B cell (primary cell): ENCODE measurements around the gene CKMT1A. TPM values are rescaled to one million over a fixed set of nuclear protein-coding genes. Genes with fewer than 3 reads are reported as not detected.
"Not testable (repeated sequence)": the region's sequence is repeated elsewhere in the genome, so short reads cannot be mapped to it uniquely, and the experiment has no call there.

ENCODE experiments used
- ATAC-seq: fragments of 200-7000 bp; cut with Tn5 transposase; one replicate; pipeline ENCODE4 v1.10.0; 2021; ENCODE audit warnings: low read depth, mild to moderate bottlenecking, moderate number of reproducible peaks, moderate library complexity
- CTCF ChIA-PET: fragments of 350-600 bp; sonication (Branson Sonifier 250); formaldehyde crosslinking; loops from one replicate; lab custom pipeline; 2021; ENCODE audit warnings: antibody characterized with exemption, inconsistent platforms; lab: Charles Lee
- POLR2A ChIA-PET: fragments of 350-600 bp; sonication (Branson Sonifier 250); formaldehyde crosslinking; loops from one replicate; lab custom pipeline; 2021; ENCODE audit warnings: antibody characterized with exemption; lab: Charles Lee
- DNase-seq: peaks from one replicate; pipeline ENCODE4 v3.0.0; 2013
- H2AFZ ChIP-seq: 2 replicates; pipeline ENCODE4 v1.6.1; 2012; ENCODE audit warnings: mild to moderate bottlenecking, low read depth, low read length; ENCODE audit not compliant: insufficient read depth, poor library complexity, severe bottlenecking
- H3K27ac ChIP-seq, 2 donors: 1 replicate in 1 of 2; 2 replicates in 1 of 2; pipeline ENCODE4 v1.5.1; 2012 to 2013; ENCODE audit warnings: low read length in 2 of 2, mild to moderate bottlenecking in 2 of 2, moderate library complexity in 1 of 2
- H3K27me3 ChIP-seq, 4 experiments: fragments of 200-600 bp in 1 of 4; sonication (generic) in 1 of 4; replicated peaks in 1 of 4; 1 replicate in 2 of 4; 2 replicates in 2 of 4; pipeline versions ENCODE4 v1.6.1 to v1.7.0; 2013 to 2016; ENCODE audit warnings: low read length in 3 of 4, mild to moderate bottlenecking in 2 of 4, mixed read lengths in 1 of 4, moderate library complexity in 1 of 4; ENCODE audit not compliant: insufficient read depth in 4 of 4, control insufficient read depth in 3 of 4; ENCODE audit errors: control extremely low read depth in 1 of 4
- H3K36me3 ChIP-seq, 2 experiments: replicated peaks in 1 of 2; 1 replicate in 1 of 2; 2 replicates in 1 of 2; pipeline versions ENCODE4 v1.6.1 to v1.7.1; 2013; ENCODE audit warnings: low read length in 1 of 2; ENCODE audit not compliant: insufficient read depth in 2 of 2, control insufficient read depth in 1 of 2; ENCODE audit errors: control extremely low read depth in 1 of 2, extremely low read depth in 1 of 2
- H3K4me1 ChIP-seq, 2 donors: fragments of 200-600 bp in 1 of 2; sonication (generic) in 1 of 2; 1 replicate in 1 of 2; 2 replicates in 1 of 2; pipeline versions ENCODE4 v1.5.1 to v1.6.1; 2013 to 2017; ENCODE audit warnings: low read length in 2 of 2; ENCODE audit not compliant: control insufficient read depth in 2 of 2, insufficient read depth in 2 of 2
- H3K4me2 ChIP-seq: replicated peaks from 2 replicates; pipeline ENCODE3; 2012; ENCODE audit warnings: mild to moderate bottlenecking, low read depth, low read length; ENCODE audit not compliant: poor library complexity, severe bottlenecking
- H3K4me3 ChIP-seq, 5 experiments: fragments of 200-600 bp in 1 of 5; sonication (generic) in 1 of 5; 1 replicate in 3 of 5; 2 replicates in 2 of 5; pipeline versions ENCODE4 v1.5.1 to v1.7.0; 2011 to 2016; ENCODE audit warnings: low read length in 4 of 5, mild to moderate bottlenecking in 4 of 5, low read depth in 2 of 5, control low read depth in 1 of 5, moderate library complexity in 1 of 5; ENCODE audit not compliant: insufficient read depth in 1 of 5; ENCODE audit errors: control extremely low read depth in 1 of 5, extremely low read depth in 1 of 5
- H3K79me2 ChIP-seq: fragments of 200-600 bp; sonication (generic); one replicate; pipeline ENCODE4 v1.6.0; 2016; ENCODE audit warnings: low read length; ENCODE audit not compliant: control insufficient read depth, insufficient read depth
- H3K9ac ChIP-seq: fragments of 200-600 bp; sonication (generic); 2 replicates; pipeline ENCODE4 v1.6.1; 2017; ENCODE audit warnings: mild to moderate bottlenecking, low read length, moderate library complexity
- H3K9me3 ChIP-seq, 3 donors: one replicate each; pipeline versions ENCODE4 v1.6.1 to v1.7.1; 2013; ENCODE audit warnings: low read length in 2 of 3; ENCODE audit not compliant: control insufficient read depth in 2 of 3, insufficient read depth in 1 of 3; ENCODE audit errors: control extremely low read depth in 1 of 3
- H4K20me1 ChIP-seq: 2 replicates; pipeline ENCODE4 v1.6.0; 2012; ENCODE audit warnings: mild to moderate bottlenecking, low read length; ENCODE audit not compliant: insufficient read depth, control insufficient read depth, poor library complexity, severe bottlenecking
- H3K27ac Mint-ChIP-seq: one replicate; pipeline ENCODE4 v1.8.0; 2021; ENCODE audit warnings: mixed read lengths
- H3K27me3 Mint-ChIP-seq: one replicate; pipeline ENCODE4 v1.8.0; 2021; ENCODE audit warnings: mixed read lengths
- H3K4me1 Mint-ChIP-seq: one replicate; pipeline ENCODE4 v1.8.0; 2021; ENCODE audit warnings: mixed read lengths
- H3K4me3 Mint-ChIP-seq: one replicate; pipeline ENCODE4 v1.8.0; 2021; ENCODE audit warnings: mixed read lengths
- H3K9me3 Mint-ChIP-seq: one replicate; pipeline ENCODE4 v1.8.0; 2022; ENCODE audit warnings: mixed read lengths; ENCODE audit not compliant: insufficient read depth
- CTCF ChIP-seq: fragments of 200-600 bp; IDR thresholded peaks from one replicate; pipeline ENCODE4 v1.8.0; 2022; ENCODE audit warnings: antibody characterized with exemption, mild to moderate bottlenecking
- EZH2 ChIP-seq: IDR thresholded peaks from 2 replicates; pipeline ENCODE4 v1.6.1; 2012; ENCODE audit warnings: borderline replicate concordance, low read depth, mild to moderate bottlenecking, moderate library complexity, low read length; ENCODE audit not compliant: insufficient read depth, poor library complexity, severe bottlenecking
- WGBS: methylation state at CpG from one replicate; pipeline ENCODE4 v1.1.5; 2013; ENCODE audit warnings: missing lambda C conversion rate; ENCODE audit not compliant: insufficient coverage; 5-methylcytosine and 5-hydroxymethylcytosine counted together
- intact Hi-C: fragments of 100-400 bp; cut with micrococcal nuclease; formaldehyde crosslinking; loops from one replicate; pipeline ENCODE4 v1.10.0; 2022
- polyA plus RNA-seq: library from polyadenylated mRNA; depleted of rRNA; stranded (reverse); fragments of >200 nt; gene quantifications from 2 replicates; pipeline ENCODE4 v1.2.3, GENCODE V29; 2012
- total RNA-seq, 2 donors: library from RNA; stranded (reverse); fragments of 120-200 nt in 1 of 2; gene quantifications; 1 replicate in 1 of 2; 2 replicates in 1 of 2; pipeline versions ENCODE4 v1.2.3 to v1.2.4, GENCODE V29; 2013 to 2022

The CKMT1A gene
- total and polyA plus RNA-seq, 2 donors (not counting 1 experiment from before 2014, with no cell fraction given), result 0.12 TPM; not detected in 1

- Mint-ChIP-seq H3K4me3 (no peak overlapping the region), H3K4me1 (no peaks in the 10 kb centered on the region), H3K27me3 (peaks cover 13% of the 10 kb centered on the region), H3K27ac (no peak overlapping the region), H3K9me3 (no peaks in the 10 kb centered on the region)
- H4K20me1 ChIP-seq, result no peaks in the 10 kb centered on the region
- no peak overlapping the region for H3K9ac ChIP-seq
- no peaks in the 10 kb centered on the region for H3K4me1 ChIP-seq
- no peak overlapping the region for H2AFZ ChIP-seq
- H3K9me3 ChIP-seq, result no peaks in the 10 kb centered on the region
- ChIA-PET POLR2A (no interaction called here), CTCF (no interaction called here)
- ATAC-seq (no peak), DNase-seq (no peak)
- WGBS, result 100% methylated on average over 1 of the region's 4 CpGs
- no peaks in the 10 kb centered on the region for H3K36me3 ChIP-seq
- no peaks in the 10 kb centered on the region for H3K27me3 ChIP-seq
- no peak overlapping the region for H3K27ac ChIP-seq
- TF ChIP-seq CTCF (no peak), EZH2 (no peak)
- H3K79me2 ChIP-seq, result no peaks in the 10 kb centered on the region
- H3K4me3 ChIP-seq, result no peak overlapping the region
- intact Hi-C loops, result no loop called here
- no peak overlapping the region for H3K4me2 ChIP-seq
These were observed 29.5 kb downstream of the CKMT1A start for GRCh38 chr15:43723151-43723550.

DNA sequence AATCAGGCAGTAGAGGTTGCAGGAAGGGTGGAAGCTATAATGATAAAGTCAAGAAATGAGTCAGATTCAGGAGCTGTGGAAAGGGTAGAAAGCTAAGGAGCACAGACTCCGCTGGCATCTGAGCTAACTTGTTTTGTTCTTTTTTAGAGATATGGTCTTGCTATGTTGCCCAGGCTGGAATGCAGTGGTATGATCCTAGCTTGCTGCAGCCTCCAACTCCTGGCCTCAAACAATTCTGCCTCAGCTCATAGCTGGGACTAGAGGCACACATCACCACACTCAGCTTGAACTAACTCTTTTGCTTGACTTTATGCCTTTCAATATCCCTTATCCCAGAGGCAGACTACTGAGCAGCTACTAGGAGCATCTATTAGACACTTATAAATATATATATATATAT, 32.6 kb downstream of the CKMT1A start:
- POLR2A ChIA-PET, H3K27me3 ChIP-seq, H3K9me3 Mint-ChIP-seq, H3K79me2 ChIP-seq, H3K27me3 Mint-ChIP-seq, DNase-seq, H3K4me1 Mint-ChIP-seq, H3K4me3 Mint-ChIP-seq, H3K9me3 ChIP-seq, H4K20me1 ChIP-seq, H3K9ac ChIP-seq, ATAC-seq, H3K4me1 ChIP-seq, H3K4me3 ChIP-seq, CTCF ChIA-PET, H3K36me3 ChIP-seq, H3K27ac ChIP-seq, intact Hi-C loops, H2AFZ ChIP-seq, H3K27ac Mint-ChIP-seq, H3K4me2 ChIP-seq: not testable (repeated sequence)
- WGBS, result 100% methylated on average over 1 of the region's 1 CpG

DNA sequence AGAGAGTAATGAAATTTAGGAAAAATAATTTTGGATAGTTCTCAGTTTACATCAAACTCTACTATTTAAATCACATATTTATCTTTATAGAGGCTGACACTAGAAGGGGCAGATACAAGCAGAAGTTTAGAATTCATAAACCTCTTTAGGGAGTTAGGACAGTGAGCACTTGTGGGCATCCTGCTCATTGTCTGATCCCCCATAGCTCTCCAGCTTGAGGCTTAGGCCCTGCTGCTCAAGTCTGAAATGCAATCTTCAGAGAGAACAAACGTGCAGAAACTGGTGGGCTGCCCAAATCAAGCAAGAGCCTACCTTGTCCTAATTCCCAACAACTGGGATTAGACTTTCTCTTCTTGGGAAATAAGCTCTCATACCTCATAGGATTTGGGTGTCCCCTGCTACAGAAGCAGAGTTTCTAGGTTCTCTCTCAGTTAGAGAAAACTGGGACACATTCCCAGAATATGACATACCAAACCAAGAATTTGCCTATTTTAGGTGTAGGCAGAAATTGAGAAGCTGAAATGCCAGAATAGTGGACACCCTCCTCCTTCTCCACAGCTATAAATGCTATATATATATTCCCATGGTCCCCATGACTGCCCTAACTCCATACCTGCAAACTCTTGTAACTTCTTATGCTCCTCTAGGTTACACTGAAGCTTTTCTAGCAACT, 34.5 kb downstream of the CKMT1A start:
- H4K20me1 ChIP-seq, DNase-seq, H3K27me3 Mint-ChIP-seq, H3K79me2 ChIP-seq, H3K27ac ChIP-seq, H3K4me2 ChIP-seq, CTCF ChIA-PET, H3K27ac Mint-ChIP-seq, H3K9ac ChIP-seq, H3K4me3 Mint-ChIP-seq, H3K9me3 Mint-ChIP-seq, H3K9me3 ChIP-seq, H3K4me1 ChIP-seq, H3K27me3 ChIP-seq, POLR2A ChIA-PET, H3K4me3 ChIP-seq, H3K36me3 ChIP-seq, ATAC-seq, H3K4me1 Mint-ChIP-seq, H2AFZ ChIP-seq, intact Hi-C loops: not testable (repeated sequence)
- WGBS, result no CpG with 5 or more reads among the region's 1 CpG
